Activated CD4-positive, alpha-beta T cell treated with anti-CD3 and anti-CD28 coated beads, Interleukin-2, Interleukin-4, amounts not matched to agents 100 ng/mL and 50 ng/mL, durations not matched to agents 16 hours and 8 hours (primary cell): ENCODE results near the gene TMEM271.
"Not testable (repeated sequence)": the region's sequence is repeated elsewhere in the genome, so short reads cannot be mapped to it uniquely, and the experiment has no call there.

ENCODE experiments used
- DNase-seq: peaks from one replicate; pipeline ENCODE4 v3.0.0-alpha.2; 2020; ENCODE audit warnings: low spot score

The TMEM271 gene

GRCh38 chr4:609400-610050 is 33.4 kb upstream of the TMEM271 start:
- DNase-seq, result no peak

- DNase-seq, result no peak
Observed at GRCh38 chr4:608236-608635, 32.1 kb upstream of the TMEM271 start.

GRCh38 chr4:605702-606425 is 29.8 kb upstream of the TMEM271 start:
- no peak for DNase-seq

- no peak for DNase-seq
Observed at GRCh38 chr4:604131-604530, 28.0 kb upstream of the TMEM271 start.

GRCh38 chr4:602559-602942 is 26.5 kb upstream of the TMEM271 start:
- DNase-seq, result peak; percentile 38

- no peak for DNase-seq
Observed at GRCh38 chr4:601612-602558, 25.8 kb upstream of the TMEM271 start.

GRCh38 chr4:600850-601515 is 24.9 kb upstream of the TMEM271 start:
- DNase-seq, result peak; percentile 5

- DNase-seq, result no peak
Observed at GRCh38 chr4:600166-600565, 24.1 kb upstream of the TMEM271 start.

GRCh38 chr4:598925-599324 is 22.8 kb upstream of the TMEM271 start:
- no peak for DNase-seq

GRCh38 chr4:592825-593520 is 16.9 kb upstream of the TMEM271 start:
- no peak for DNase-seq

GRCh38 chr4:592178-592577 is 16.1 kb upstream of the TMEM271 start:
- not testable (repeated sequence) for DNase-seq

GRCh38 chr4:590313-590841 is 14.3 kb upstream of the TMEM271 start:
- no peak for DNase-seq

GRCh38 chr4:589219-589963 is 13.3 kb upstream of the TMEM271 start:
- DNase-seq, result no peak

GRCh38 chr4:588351-588849 is 12.3 kb upstream of the TMEM271 start:
- no peak for DNase-seq

- DNase-seq, result no peak
Observed at GRCh38 chr4:587671-588350, 11.7 kb upstream of the TMEM271 start.

- no peak for DNase-seq
Observed at GRCh38 chr4:583820-584219, 7.7 kb upstream of the TMEM271 start.

GRCh38 chr4:581753-582361 is 5.8 kb upstream of the TMEM271 start:
- no peak for DNase-seq

GRCh38 chr4:581181-581580 is 5.1 kb upstream of the TMEM271 start:
- DNase-seq, result no peak

GRCh38 chr4:579543-580175 is 3.6 kb upstream of the TMEM271 start:
- no peak for DNase-seq
